Stimulated activated CD4-positive, alpha-beta T cell treated with anti-CD3 and anti-CD28 coated beads, TNF-alpha, amount 100 ng/mL, for 1 hour (primary cell): ENCODE results near the gene DENND6B.
"Not testable (repeated sequence)": the region's sequence is repeated elsewhere in the genome, so short reads cannot be mapped to it uniquely, and the experiment has no call there.

ENCODE experiments used
- DNase-seq, 3 donors: peaks; one replicate each; pipeline ENCODE4 v3.0.0-alpha.2; 2020; ENCODE audit warnings: low read depth in 3 of 3, low spot score in 1 of 3

The DENND6B gene

GRCh38 chr22:50339945-50340879 lies 13.4 kb upstream of the DENND6B start:
- DNase-seq: no peak

- DNase-seq: no peak
Measured at GRCh38 chr22:50338860-50339462, 12.1 kb upstream of the DENND6B start.

- DNase-seq: no peak
Measured at GRCh38 chr22:50338042-50338573, 11.3 kb upstream of the DENND6B start.

- no peak for DNase-seq
Measured at GRCh38 chr22:50337262-50338041, 10.6 kb upstream of the DENND6B start.

- not testable (repeated sequence) for DNase-seq
Measured at GRCh38 chr22:50334433-50334832, 7.6 kb upstream of the DENND6B start.

- no peak for DNase-seq
Measured at GRCh38 chr22:50329236-50329635, 2.4 kb upstream of the DENND6B start.

- no peak for DNase-seq
Measured at GRCh38 chr22:50327711-50328019, 853 bp upstream of the DENND6B start.

- no peak for DNase-seq
Measured at GRCh38 chr22:50326225-50326955, 422 bp downstream of the DENND6B start.

- DNase-seq: no peak
Measured at GRCh38 chr22:50325444-50326224, 1.2 kb downstream of the DENND6B start.

GRCh38 chr22:50323900-50324299 lies 2.9 kb downstream of the DENND6B start:
- DNase-seq: no peak

GRCh38 chr22:50322382-50323104 lies 4.3 kb downstream of the DENND6B start:
- DNase-seq: not testable (repeated sequence)

- DNase-seq: no peak
Measured at GRCh38 chr22:50320671-50321325, 6.0 kb downstream of the DENND6B start.

- DNase-seq: no peak
Measured at GRCh38 chr22:50320116-50320515, 6.7 kb downstream of the DENND6B start.

- no peak for DNase-seq
Measured at GRCh38 chr22:50319503-50319951, 7.3 kb downstream of the DENND6B start.

GRCh38 chr22:50318698-50319411 lies 8.0 kb downstream of the DENND6B start:
- DNase-seq: no peak

GRCh38 chr22:50318356-50318697 lies 8.5 kb downstream of the DENND6B start:
- DNase-seq: no peak

GRCh38 chr22:50317674-50318073 lies 9.1 kb downstream of the DENND6B start:
- DNase-seq: no peak

GRCh38 chr22:50317178-50317577 lies 9.6 kb downstream of the DENND6B start:
- DNase-seq: no peak
